WTC11 (cell line): ENCODE data around the gene JSRP1. TPM values are rescaled to one million over a fixed set of nuclear protein-coding genes. Genes with fewer than 3 reads are reported as not detected.

Experiments
- ATF1 ChIP-seq: sonication (generic); formaldehyde crosslinking; IDR thresholded peaks from 2 replicates; pipeline ENCODE4 v1.8.1; 2023; ENCODE audit warnings: mild to moderate bottlenecking, moderate library complexity, missing genetic modification reagents
- CBFB ChIP-seq: sonication (generic); formaldehyde crosslinking; IDR thresholded peaks from 2 replicates; pipeline ENCODE4 v1.8.1; 2022; ENCODE audit warnings: mild to moderate bottlenecking, low read depth, missing genetic modification reagents
- CREB1 ChIP-seq: sonication (generic); formaldehyde crosslinking; IDR thresholded peaks from 2 replicates; pipeline ENCODE4 v1.8.0; 2023; ENCODE audit warnings: mild to moderate bottlenecking, missing genetic modification reagents
- CREM ChIP-seq: sonication (generic); formaldehyde crosslinking; IDR thresholded peaks from 2 replicates; pipeline ENCODE4 v1.8.1; 2022; ENCODE audit warnings: mild to moderate bottlenecking, missing genetic modification reagents, moderate library complexity
- EMX1 ChIP-seq: fragments of 250-450 bp; sonication (Bioruptor Pico); IDR thresholded peaks from 2 replicates; pipeline ENCODE4 v1.8.0; 2021; ENCODE audit warnings: mild to moderate bottlenecking
- GRHL2 ChIP-seq: fragments of 250-450 bp; sonication (Bioruptor Pico); IDR thresholded peaks from 2 replicates; pipeline ENCODE4 v1.8.0; 2022; ENCODE audit warnings: mild to moderate bottlenecking, moderate library complexity; ENCODE audit not compliant: insufficient replicate concordance, severe bottlenecking
- HMGA2 ChIP-seq: fragments of 250-450 bp; sonication (Bioruptor Pico); IDR thresholded peaks from 2 replicates; pipeline ENCODE4 v1.4.0; 2021; ENCODE audit warnings: mild to moderate bottlenecking, moderate library complexity
- IRF2 ChIP-seq: sonication (generic); formaldehyde crosslinking; IDR thresholded peaks from 2 replicates; pipeline ENCODE4 v1.8.0; 2022; ENCODE audit warnings: low read depth, missing genetic modification reagents, borderline replicate concordance
- JAZF1 ChIP-seq: fragments of 250-450 bp; sonication (Bioruptor Pico); IDR thresholded peaks from 2 replicates; pipeline ENCODE4 v1.9.0; 2021; ENCODE audit warnings: moderate library complexity, mild to moderate bottlenecking, inconsistent platforms
- MXD4 ChIP-seq: fragments of 250-450 bp; sonication (Bioruptor Pico); IDR thresholded peaks from 2 replicates; pipeline ENCODE4 v1.8.0; 2021; ENCODE audit warnings: mild to moderate bottlenecking, moderate library complexity, borderline replicate concordance
- MYBL2 ChIP-seq: sonication (generic); formaldehyde crosslinking; IDR thresholded peaks from 2 replicates; pipeline ENCODE4 v1.8.1; 2023; ENCODE audit warnings: mild to moderate bottlenecking, moderate library complexity, missing genetic modification reagents
- NFYB ChIP-seq: sonication (generic); formaldehyde crosslinking; conservative IDR thresholded peaks from 2 replicates; pipeline ENCODE4 v1.8.0; 2022; ENCODE audit warnings: low read depth, missing genetic modification reagents
- NR2C2 ChIP-seq: sonication (generic); formaldehyde crosslinking; IDR thresholded peaks from 2 replicates; pipeline ENCODE4 v1.8.0; 2022; ENCODE audit warnings: mild to moderate bottlenecking, missing genetic modification reagents
- OVOL2 ChIP-seq: fragments of 250-450 bp; sonication (Bioruptor Pico); IDR thresholded peaks from 2 replicates; pipeline ENCODE4 v1.9.0; 2021; ENCODE audit warnings: mild to moderate bottlenecking, borderline replicate concordance
- PRRX2 ChIP-seq: fragments of 250-450 bp; sonication (Bioruptor Pico); IDR thresholded peaks from 2 replicates; pipeline ENCODE4 v1.8.0; 2021; ENCODE audit warnings: mild to moderate bottlenecking
- SMAD3 ChIP-seq: sonication (generic); formaldehyde crosslinking; IDR thresholded peaks from 2 replicates; pipeline ENCODE4 v1.8.0; 2022; ENCODE audit warnings: missing genetic modification reagents, mild to moderate bottlenecking, borderline replicate concordance
- SOX15 ChIP-seq: fragments of 250-450 bp; sonication (Bioruptor Pico); IDR thresholded peaks from 2 replicates; pipeline ENCODE4 v1.9.0; 2021; ENCODE audit warnings: mild to moderate bottlenecking
- SP1 ChIP-seq: sonication (generic); formaldehyde crosslinking; conservative IDR thresholded peaks from 2 replicates; pipeline ENCODE4 v1.8.1; 2022; ENCODE audit warnings: missing genetic modification reagents
- TCF7 ChIP-seq: sonication (generic); formaldehyde crosslinking; IDR thresholded peaks from 2 replicates; pipeline ENCODE4 v1.8.0; 2022; ENCODE audit warnings: mild to moderate bottlenecking, low read depth, missing genetic modification reagents, moderate library complexity
- TEAD1 ChIP-seq: sonication (generic); formaldehyde crosslinking; IDR thresholded peaks from 2 replicates; pipeline ENCODE4 v1.8.0; 2022; ENCODE audit warnings: mild to moderate bottlenecking, missing genetic modification reagents
- ZBTB43 ChIP-seq: sonication (generic); formaldehyde crosslinking; IDR thresholded peaks from 2 replicates; pipeline ENCODE4 v1.8.1; 2023; ENCODE audit warnings: mild to moderate bottlenecking, missing genetic modification reagents
- ZNF416 ChIP-seq: fragments of 250-450 bp; sonication (Bioruptor Pico); IDR thresholded peaks from 2 replicates; pipeline ENCODE4 v1.9.0; 2021; ENCODE audit warnings: mild to moderate bottlenecking, inconsistent platforms
- ZNF423 ChIP-seq: fragments of 250-450 bp; sonication (Bioruptor Pico); IDR thresholded peaks from 2 replicates; pipeline ENCODE4 v2.1.2; 2022; ENCODE audit warnings: mild to moderate bottlenecking, moderate library complexity
- ZNF532 ChIP-seq: fragments of 250-450 bp; sonication (Bioruptor Pico); IDR thresholded peaks from 2 replicates; pipeline ENCODE4 v1.9.0; 2021; ENCODE audit warnings: mild to moderate bottlenecking, borderline replicate concordance
- ZNF671 ChIP-seq: fragments of 250-450 bp; sonication (Bioruptor Pico); IDR thresholded peaks from 2 replicates; pipeline ENCODE4 v1.8.0; 2021; ENCODE audit warnings: mild to moderate bottlenecking
- total RNA-seq: library from RNA; stranded (reverse); gene quantifications from 3 replicates; pipeline ENCODE4 v1.2.3, GENCODE V29; 2021
- TF ChIP-seq, protein P1 (sequence below): fragments of 250-450 bp; sonication (Bioruptor Pico); IDR thresholded peaks from 2 replicates; pipeline ENCODE4 v1.9.0; 2021; ENCODE audit warnings: mild to moderate bottlenecking
- TF ChIP-seq, protein P2 (sequence below): sonication (generic); formaldehyde crosslinking; IDR thresholded peaks from 2 replicates; pipeline ENCODE4 v1.8.0; 2022; ENCODE audit warnings: mild to moderate bottlenecking, missing genetic modification reagents
- TF ChIP-seq, protein P3 (sequence below): sonication (generic); formaldehyde crosslinking; conservative IDR thresholded peaks from 2 replicates; pipeline ENCODE4 v1.8.1; 2022; ENCODE audit warnings: mild to moderate bottlenecking, missing genetic modification reagents
- TF ChIP-seq, protein P4 (sequence below): sonication (generic); formaldehyde crosslinking; IDR thresholded peaks from 2 replicates; pipeline ENCODE4 v1.8.1; 2023; ENCODE audit warnings: mild to moderate bottlenecking, missing genetic modification reagents, moderate library complexity

JSRP1 gene
- total RNA-seq, 1 experiment from 2014 or later, result 0.33 TPM

DNA sequence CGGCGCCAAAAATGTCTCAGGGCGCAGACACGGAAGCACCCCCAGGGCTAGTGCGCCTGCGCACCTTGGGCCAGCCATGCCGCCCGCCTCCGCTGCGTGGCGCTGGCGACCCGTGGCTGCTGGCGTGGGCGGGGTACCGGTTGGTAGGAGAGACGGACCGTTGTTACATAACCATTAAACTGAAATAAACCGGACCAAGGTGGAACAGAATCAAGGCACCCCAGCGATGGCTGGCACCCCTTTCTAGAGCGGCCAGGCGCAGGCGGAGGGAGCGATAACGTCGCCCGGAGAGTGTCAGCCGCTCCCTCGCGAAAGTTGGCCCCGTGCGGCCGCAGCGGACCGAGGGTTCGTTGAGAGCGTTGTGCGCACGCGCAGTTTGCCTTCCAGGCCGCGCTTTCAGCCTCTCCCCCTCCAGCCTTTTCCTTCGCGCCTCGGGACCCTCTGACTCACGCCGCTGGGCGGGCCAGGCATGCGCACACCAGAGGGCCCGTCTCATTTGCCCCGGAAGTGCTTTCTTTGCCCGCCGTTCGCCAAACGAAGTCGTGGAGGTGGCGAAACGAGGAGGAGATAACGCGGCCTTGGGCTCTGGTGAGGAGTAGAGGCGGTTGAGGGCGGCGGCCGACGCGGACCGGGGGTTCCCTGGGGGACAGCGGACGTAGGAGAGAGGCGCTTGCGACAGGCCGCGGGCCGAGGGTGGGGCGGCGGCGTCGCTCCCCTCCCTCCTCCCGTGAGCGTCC, 19.7 kb downstream of the JSRP1 start, which contains the start of the genes PLEKHJ1 and SF3A2 (continued):
- no peak for TF ChIP-seq ZNF532
- peak; percentile 94 for TF ChIP-seq TEAD1
- TF ChIP-seq ATF1 (CRISPR knock-in tag), result 0 out of 2 replicates have a peak, but pooled peaks have one; percentile 59
- TF ChIP-seq MYBL2 (CRISPR knock-in tag), result peak; percentile 94
- TF ChIP-seq PRRX2 (CRISPR knock-in tag), result no peak
- TF ChIP-seq OVOL2 (CRISPR knock-in tag), result no peak
- peak; percentile 93 for TF ChIP-seq CREB1 (CRISPR knock-in tag)
- TF ChIP-seq MXD4 (CRISPR knock-in tag), result no peak
- peak; percentile 88 for TF ChIP-seq SP1 (CRISPR knock-in tag)
- TF ChIP-seq, protein P1, sequence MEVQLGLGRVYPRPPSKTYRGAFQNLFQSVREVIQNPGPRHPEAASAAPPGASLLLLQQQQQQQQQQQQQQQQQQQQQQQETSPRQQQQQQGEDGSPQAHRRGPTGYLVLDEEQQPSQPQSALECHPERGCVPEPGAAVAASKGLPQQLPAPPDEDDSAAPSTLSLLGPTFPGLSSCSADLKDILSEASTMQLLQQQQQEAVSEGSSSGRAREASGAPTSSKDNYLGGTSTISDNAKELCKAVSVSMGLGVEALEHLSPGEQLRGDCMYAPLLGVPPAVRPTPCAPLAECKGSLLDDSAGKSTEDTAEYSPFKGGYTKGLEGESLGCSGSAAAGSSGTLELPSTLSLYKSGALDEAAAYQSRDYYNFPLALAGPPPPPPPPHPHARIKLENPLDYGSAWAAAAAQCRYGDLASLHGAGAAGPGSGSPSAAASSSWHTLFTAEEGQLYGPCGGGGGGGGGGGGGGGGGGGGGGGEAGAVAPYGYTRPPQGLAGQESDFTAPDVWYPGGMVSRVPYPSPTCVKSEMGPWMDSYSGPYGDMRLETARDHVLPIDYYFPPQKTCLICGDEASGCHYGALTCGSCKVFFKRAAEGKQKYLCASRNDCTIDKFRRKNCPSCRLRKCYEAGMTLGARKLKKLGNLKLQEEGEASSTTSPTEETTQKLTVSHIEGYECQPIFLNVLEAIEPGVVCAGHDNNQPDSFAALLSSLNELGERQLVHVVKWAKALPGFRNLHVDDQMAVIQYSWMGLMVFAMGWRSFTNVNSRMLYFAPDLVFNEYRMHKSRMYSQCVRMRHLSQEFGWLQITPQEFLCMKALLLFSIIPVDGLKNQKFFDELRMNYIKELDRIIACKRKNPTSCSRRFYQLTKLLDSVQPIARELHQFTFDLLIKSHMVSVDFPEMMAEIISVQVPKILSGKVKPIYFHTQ (CRISPR knock-in tag), result no peak
- no peak for TF ChIP-seq SOX15 (CRISPR knock-in tag)
- TF ChIP-seq SMAD3 (CRISPR knock-in tag), result no peak; the same call in none of the 2 replicates
- TF ChIP-seq, protein P2, sequence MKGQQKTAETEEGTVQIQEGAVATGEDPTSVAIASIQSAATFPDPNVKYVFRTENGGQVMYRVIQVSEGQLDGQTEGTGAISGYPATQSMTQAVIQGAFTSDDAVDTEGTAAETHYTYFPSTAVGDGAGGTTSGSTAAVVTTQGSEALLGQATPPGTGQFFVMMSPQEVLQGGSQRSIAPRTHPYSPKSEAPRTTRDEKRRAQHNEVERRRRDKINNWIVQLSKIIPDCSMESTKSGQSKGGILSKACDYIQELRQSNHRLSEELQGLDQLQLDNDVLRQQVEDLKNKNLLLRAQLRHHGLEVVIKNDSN (CRISPR knock-in tag), result peak; percentile 77
- no peak for TF ChIP-seq CBFB (CRISPR knock-in tag)
- TF ChIP-seq JAZF1, result no peak
- no peak for TF ChIP-seq IRF2 (CRISPR knock-in tag)
- TF ChIP-seq CREM, result no peak; the same call in 1 of the 2 replicates
- no peak for TF ChIP-seq ZNF423 (CRISPR knock-in tag)
- TF ChIP-seq ZNF416 (CRISPR knock-in tag), result no peak
- TF ChIP-seq NFYB, result no peak
- TF ChIP-seq, protein P3, sequence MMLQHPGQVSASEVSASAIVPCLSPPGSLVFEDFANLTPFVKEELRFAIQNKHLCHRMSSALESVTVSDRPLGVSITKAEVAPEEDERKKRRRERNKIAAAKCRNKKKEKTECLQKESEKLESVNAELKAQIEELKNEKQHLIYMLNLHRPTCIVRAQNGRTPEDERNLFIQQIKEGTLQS (CRISPR knock-in tag), result no peak
- peak; percentile 84 for TF ChIP-seq ZBTB43
- no peak for TF ChIP-seq EMX1 (CRISPR knock-in tag)
- TF ChIP-seq, protein P4, sequence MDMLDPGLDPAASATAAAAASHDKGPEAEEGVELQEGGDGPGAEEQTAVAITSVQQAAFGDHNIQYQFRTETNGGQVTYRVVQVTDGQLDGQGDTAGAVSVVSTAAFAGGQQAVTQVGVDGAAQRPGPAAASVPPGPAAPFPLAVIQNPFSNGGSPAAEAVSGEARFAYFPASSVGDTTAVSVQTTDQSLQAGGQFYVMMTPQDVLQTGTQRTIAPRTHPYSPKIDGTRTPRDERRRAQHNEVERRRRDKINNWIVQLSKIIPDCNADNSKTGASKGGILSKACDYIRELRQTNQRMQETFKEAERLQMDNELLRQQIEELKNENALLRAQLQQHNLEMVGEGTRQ (CRISPR knock-in tag), result peak; percentile 26; the same call in 1 of the 2 replicates
- no peak for TF ChIP-seq GRHL2 (CRISPR knock-in tag)
- TF ChIP-seq HMGA2 (CRISPR knock-in tag), result no peak
- TF ChIP-seq TCF7, result no peak
- peak; percentile 97 for TF ChIP-seq NR2C2 (CRISPR knock-in tag)
- TF ChIP-seq ZNF671, result no peak
